ENCODE measurements around the gene SKP2.
"Not testable (repeated sequence)": the region's sequence is repeated elsewhere in the genome, so short reads cannot be mapped to it uniquely, and the experiment has no call there.

SKP2 gene

GRCh38 chr5:36151434-36152323, at the start of gene SKP2, which contains the start of gene LMBRD2:
Gene SKP2, plus strand, starts transcription at chr5:36152111. Its CDS starts 152 bp downstream, at chr5:36152263.
Gene LMBRD2, minus strand, starts transcription at chr5:36151887. Its CDS starts 8,538 bp downstream, at chr5:36143349.
- peak; percentile 93 to 94 for DNase-seq (ENCODE audit: low read depth in 2 of 2)

- DNase-seq (ENCODE audit: low read depth in 2 of 2), result no peak
Observed at GRCh38 chr5:36105819-36106218, 46.1 kb upstream of the SKP2 start.

GRCh38 chr5:36108758-36109460, 43.0 kb upstream of the SKP2 start:
- DNase-seq (ENCODE audit: low read depth in 2 of 2), result no peak

GRCh38 chr5:36111238-36111637, 40.7 kb upstream of the SKP2 start:
- DNase-seq (ENCODE audit: low read depth in 2 of 2), result no peak

- DNase-seq (ENCODE audit: low read depth in 2 of 2), result no peak
Observed at GRCh38 chr5:36125868-36126267, 26.0 kb upstream of the SKP2 start.

DNA sequence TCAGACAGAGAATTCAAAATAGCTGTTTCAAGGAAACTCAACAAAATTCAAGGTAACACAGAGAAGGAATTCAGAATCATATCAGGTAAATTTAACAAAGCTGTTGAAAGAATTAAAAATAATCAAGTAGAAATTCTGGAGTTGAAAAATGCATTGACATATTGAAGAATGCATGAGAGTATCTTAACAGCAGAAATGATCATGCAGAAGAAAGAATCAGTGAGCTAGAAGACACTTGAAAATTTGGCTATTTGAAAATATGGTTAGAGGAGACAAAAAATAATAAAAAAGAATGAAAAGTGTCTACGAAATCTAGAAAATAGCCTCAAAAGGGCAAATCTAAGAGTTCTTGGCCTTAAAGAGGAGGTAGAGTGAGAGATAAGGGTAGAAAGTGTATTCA, 23.1 kb upstream of the SKP2 start:
- no peak for DNase-seq (ENCODE audit: low read depth in 2 of 2)

GRCh38 chr5:36129666-36130065, 22.2 kb upstream of the SKP2 start:
- not testable (repeated sequence) for DNase-seq (ENCODE audit: low read depth in 2 of 2)

GRCh38 chr5:36133009-36133408, 18.9 kb upstream of the SKP2 start:
- not testable (repeated sequence) for DNase-seq (ENCODE audit: low read depth in 2 of 2)

DNA sequence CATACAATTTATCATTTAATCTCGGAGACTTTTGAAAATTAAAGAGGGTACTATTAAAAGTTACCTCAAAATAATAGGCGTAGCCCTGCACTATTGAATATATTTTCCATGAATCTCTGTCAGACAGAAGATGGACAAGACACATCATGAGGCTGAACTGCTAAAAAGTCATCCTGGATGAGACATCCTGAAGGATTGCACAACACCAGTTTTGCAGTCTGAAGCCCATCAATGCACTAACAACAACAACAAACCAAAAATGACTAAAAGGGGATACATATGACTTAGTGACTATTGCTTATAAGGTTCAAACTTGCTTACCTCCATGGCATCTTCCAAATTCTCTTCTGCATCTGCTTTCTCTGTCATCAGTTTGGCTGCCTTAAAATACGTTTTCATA, 15.9 kb upstream of the SKP2 start:
- no peak for DNase-seq (ENCODE audit: low read depth in 2 of 2)

DNA sequence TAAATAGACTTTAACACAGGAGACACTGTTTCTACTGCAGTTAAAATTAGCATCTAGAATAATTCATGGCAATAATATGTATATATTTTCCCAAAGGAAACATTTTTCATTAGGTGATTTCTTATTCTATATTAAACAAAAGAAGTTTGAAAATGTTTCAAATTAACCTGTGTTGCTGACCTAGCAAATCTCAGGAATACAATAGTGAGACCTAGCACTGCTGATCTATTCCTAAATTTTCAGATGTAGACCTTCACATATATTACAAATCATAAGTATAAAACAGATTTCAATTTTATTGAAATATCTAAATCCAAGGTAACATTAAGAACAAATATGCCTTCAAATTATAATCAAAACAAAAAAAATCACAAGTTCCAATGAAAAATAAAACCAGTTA, 15.3 kb upstream of the SKP2 start:
- DNase-seq (ENCODE audit: low read depth in 2 of 2), result no peak

DNA sequence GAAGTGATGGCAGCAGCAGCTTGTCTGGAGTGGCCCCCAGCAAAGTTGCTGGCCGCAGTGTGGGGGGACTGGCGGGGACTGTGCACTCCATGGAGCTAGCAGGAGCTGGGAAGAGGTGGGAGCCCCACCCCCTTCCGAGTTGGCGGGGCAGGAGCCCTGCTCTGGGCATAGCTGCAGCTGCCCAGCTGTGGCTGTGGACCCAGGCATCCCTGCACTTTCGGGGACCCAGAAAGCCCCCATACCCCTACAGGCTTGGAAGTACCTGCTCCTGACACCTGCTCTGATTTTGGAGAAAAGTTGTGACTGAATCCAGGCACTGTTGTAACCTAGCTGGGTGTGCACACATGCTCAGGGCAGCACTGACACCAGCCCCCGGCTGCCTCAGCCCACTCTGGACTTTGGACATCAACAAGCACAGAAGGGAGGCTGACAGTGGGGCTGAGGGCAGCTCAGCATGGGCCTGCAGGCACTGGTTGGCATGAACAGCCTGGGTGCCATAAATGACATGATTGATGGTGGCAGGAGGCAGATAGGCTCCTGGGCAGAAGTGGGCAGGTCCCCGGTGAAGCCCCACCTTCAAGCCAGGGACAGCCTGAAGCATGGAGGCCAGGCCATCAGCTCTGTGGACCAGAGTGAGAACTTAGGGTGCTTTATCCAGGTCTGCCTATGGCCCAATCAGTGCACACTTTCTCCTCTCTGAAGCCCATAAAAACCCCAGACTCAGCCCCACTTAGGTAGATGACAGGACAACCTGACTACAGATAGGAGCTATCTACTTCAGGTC, 12.8 kb upstream of the SKP2 start:
- no peak for DNase-seq (ENCODE audit: low read depth in 2 of 2)

DNA sequence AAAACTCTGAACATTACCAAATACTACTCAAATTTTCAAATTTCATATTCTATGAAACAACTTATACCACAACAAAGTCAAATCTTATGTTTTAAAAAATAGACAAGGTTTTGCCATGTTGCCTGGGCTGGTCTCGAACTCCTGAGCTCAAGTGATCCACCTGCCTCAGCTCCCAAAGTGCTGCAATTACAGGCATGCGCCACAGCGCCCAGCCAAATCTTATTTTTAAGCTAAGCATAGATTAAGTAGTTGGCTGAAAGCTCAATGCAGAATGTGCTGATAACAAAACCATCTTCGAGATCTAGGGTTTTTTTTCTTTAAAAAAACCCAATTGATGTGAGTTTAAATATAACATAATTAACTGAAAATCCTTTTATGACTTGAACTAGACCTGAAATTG, 6.6 kb upstream of the SKP2 start:
- DNase-seq (ENCODE audit: low read depth in 2 of 2), result no peak

GRCh38 chr5:36146390-36146789, 5.5 kb upstream of the SKP2 start:
- DNase-seq (ENCODE audit: low read depth in 2 of 2), result no peak

DNA sequence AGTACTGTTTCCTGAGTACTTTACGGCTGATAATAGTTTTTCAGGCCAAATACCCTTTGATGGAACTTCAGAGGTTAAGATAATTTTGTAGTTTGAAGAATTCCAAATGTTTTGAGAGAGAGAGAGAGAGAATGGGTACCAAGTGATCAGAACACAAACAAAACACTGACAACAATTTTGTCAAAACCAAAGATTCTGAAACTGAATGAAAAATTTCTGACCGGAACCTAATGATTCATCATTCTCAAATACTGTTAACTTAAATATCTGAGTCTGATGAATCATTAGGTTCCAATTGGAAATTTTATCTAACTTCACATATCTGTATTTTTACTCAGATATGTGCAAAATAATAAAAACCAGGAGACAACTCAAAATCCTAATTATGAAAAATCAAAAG, 4.2 kb upstream of the SKP2 start:
- no peak for DNase-seq (ENCODE audit: low read depth in 2 of 2)

DNA sequence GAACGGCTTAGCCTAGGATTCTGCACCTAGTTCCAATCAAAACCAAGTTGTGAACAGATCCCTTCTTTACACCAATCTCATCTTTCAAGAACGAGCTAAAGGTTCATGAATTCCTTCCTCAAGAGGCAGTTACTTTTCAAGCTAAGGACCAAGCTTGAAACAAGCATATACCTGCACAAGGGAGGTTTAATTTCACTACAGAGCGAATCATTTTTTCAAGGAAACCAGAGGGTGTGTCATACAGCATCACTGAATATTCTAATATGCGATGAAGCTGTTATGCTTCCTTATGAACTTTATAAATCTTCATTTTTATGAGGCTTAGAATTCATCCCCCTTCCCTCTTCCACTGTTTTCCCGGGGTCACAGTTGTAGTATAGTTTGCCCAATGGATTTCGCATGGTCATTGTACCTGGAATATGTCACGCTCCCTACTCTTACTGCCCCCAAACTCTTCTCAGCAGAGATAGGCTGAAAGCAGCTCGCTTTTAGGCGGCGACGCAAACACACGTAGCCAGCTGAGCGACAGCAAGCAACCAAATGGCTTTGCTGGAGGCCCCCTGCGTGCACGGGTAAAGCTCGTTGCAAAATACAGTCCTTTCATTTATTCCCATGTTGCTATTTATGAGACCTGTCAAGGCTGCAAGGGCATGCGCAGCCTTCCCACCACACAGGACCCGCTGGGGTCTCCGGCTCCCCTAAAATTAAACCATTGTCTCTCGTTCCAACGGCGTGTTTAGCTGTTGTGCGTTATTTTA, 1.1 kb upstream of the SKP2 start:
- no peak for DNase-seq (ENCODE audit: low read depth in 2 of 2)

DNA sequence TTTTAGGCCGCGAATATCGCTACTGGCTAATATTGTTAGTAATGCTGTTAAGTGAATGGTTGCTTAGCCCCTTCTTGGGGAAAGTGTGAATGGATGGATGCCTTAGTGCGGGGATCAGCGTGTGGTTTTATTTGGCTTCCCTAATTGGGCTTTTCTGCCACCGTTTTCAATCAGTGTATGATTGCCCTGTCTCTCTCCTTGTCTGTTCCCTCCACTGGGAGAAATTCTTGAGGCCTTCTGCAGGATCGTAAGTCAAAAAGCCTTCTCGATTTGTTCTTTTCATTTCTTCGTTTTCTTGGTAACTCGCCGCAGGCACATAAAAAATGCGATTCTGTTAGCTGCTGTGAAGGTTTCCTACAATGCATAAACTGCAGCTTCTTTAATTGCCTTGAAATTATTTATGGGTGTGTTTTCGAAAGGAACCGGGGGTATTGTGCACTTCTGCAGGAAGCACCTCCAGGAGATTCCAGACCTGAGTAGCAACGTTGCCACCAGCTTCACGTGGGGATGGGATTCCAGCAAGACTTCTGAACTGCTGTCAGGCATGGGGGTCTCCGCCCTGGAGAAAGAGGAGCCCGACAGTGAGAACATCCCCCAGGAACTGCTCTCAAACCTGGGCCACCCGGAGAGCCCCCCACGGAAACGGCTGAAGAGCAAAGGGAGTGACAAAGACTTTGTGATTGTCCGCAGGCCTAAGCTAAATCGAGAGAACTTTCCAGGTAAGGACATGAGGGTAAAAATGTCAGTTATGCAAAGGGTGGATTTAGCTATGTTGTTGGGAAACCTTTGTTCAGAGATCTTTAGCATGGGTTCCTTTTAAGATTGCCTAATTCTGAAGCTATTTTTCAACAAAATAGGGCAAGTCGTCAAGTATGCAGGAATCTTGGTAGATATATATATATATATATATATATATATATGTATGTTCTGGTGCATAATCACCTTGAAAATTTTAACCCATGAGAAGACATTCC, 700 bp downstream of the SKP2 start:
- no peak for DNase-seq (ENCODE audit: low read depth in 2 of 2)

GRCh38 chr5:36153298-36153677, 1.4 kb downstream of the SKP2 start:
- no peak for DNase-seq (ENCODE audit: low read depth in 2 of 2)

- no peak for DNase-seq (ENCODE audit: low read depth in 2 of 2)
Observed at GRCh38 chr5:36153726-36154125, 1.8 kb downstream of the SKP2 start.

- no peak for DNase-seq (ENCODE audit: low read depth in 2 of 2)
Observed at GRCh38 chr5:36155291-36155690, 3.4 kb downstream of the SKP2 start.

DNA sequence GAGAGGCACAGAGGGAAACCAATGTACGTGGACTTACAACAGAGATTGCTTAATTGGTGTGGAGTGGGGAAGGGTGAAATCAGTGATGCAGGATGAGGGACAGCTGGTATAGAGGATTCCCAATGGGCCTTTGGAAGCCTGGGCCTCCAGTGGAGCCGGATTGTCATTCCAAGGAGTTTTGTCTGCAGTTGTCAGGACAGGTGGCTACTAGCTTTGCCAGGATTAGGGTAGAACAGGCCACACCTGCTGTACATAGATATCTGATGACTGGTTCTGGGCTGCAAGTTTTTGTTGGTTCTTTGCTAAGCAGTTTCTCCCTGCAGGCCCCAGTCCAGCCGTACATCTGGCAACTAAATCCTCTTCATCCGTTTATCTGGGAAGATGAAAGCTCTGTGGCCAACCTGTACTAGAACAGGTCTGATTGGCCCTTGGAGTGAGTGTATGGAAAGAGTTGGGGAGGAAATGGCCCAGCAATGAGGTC, 4.2 kb downstream of the SKP2 start:
- DNase-seq (ENCODE audit: low read depth in 2 of 2), result peak; percentile 30 to 40

Measured in fibroblast of skin of left biceps (primary cell).